GM12891 (cell line): ENCODE results near the gene KIAA1549.

Experiments used
- POLR2A ChIP-seq: IDR thresholded peaks from 2 replicates; pipeline ENCODE4 v1.6.1; 2011; ENCODE audit warnings: low read depth, low read length, control low read depth
- POLR2AphosphoS5 ChIP-seq: IDR thresholded peaks from 2 replicates; pipeline ENCODE4 v1.6.1; 2011; ENCODE audit warnings: low read depth, low read length, control low read depth
- SPI1 ChIP-seq: IDR thresholded peaks from 2 replicates; pipeline ENCODE4 v1.6.1; 2011; ENCODE audit warnings: low read depth, low read length, control low read depth
- TAF1 ChIP-seq: IDR thresholded peaks from 2 replicates; pipeline ENCODE4 v1.6.1; 2011; ENCODE audit warnings: low read depth, low read length, control low read depth

GRCh38 chr7:138861051-138861450 is 120.1 kb downstream of the KIAA1549 start:
- TF ChIP-seq POLR2AphosphoS5 = no peak
- no peak for TF ChIP-seq POLR2A
- no peak for TF ChIP-seq TAF1
- TF ChIP-seq SPI1 = no peak
